Measurements from ENCODE around the gene PYHIN1.

The PYHIN1 gene

GRCh38 chr1:158931055-158931737 lies at the start of gene PYHIN1:
PYHIN1 (plus strand) TSS chr1:158931552; CDS start chr1:158936911, 5,359 bp downstream.
- peak; percentile 33 for DNase-seq

GRCh38 chr1:158893654-158894053 lies 37.7 kb upstream of the PYHIN1 start:
- no peak for DNase-seq

GRCh38 chr1:158898722-158899121 lies 32.6 kb upstream of the PYHIN1 start:
- no peak for DNase-seq

- DNase-seq, result no peak
Measured at GRCh38 chr1:158901623-158902022, 29.7 kb upstream of the PYHIN1 start.

GRCh38 chr1:158916085-158916484 lies 15.3 kb upstream of the PYHIN1 start:
- no peak for DNase-seq

- no peak for DNase-seq
Measured at GRCh38 chr1:158924677-158925076, 6.7 kb upstream of the PYHIN1 start.

- no peak for DNase-seq
Measured at GRCh38 chr1:158930504-158930903, 848 bp upstream of the PYHIN1 start.

GRCh38 chr1:158932171-158932570 lies 819 bp downstream of the PYHIN1 start:
- DNase-seq, result no peak

- no peak for DNase-seq
Measured at GRCh38 chr1:158933621-158934020, 2.3 kb downstream of the PYHIN1 start.

- DNase-seq, result no peak
Measured at GRCh38 chr1:158939180-158939579, 7.8 kb downstream of the PYHIN1 start.

- DNase-seq, result no peak
Measured at GRCh38 chr1:158941317-158941716, 10.0 kb downstream of the PYHIN1 start.

GRCh38 chr1:158942490-158942889 lies 11.1 kb downstream of the PYHIN1 start:
- no peak for DNase-seq

GRCh38 chr1:158943059-158943458 lies 11.7 kb downstream of the PYHIN1 start:
- DNase-seq, result no peak

GRCh38 chr1:158945061-158945460 lies 13.7 kb downstream of the PYHIN1 start:
- DNase-seq, result peak; percentile 23

GRCh38 chr1:158946785-158947184 lies 15.4 kb downstream of the PYHIN1 start:
- no peak for DNase-seq

GRCh38 chr1:158951956-158952355 lies 20.6 kb downstream of the PYHIN1 start:
- DNase-seq, result peak; percentile 7

GRCh38 chr1:158952416-158952815 lies 21.1 kb downstream of the PYHIN1 start:
- peak; percentile 41 for DNase-seq

GRCh38 chr1:158961178-158961577 lies 29.8 kb downstream of the PYHIN1 start:
- no peak for DNase-seq

GRCh38 chr1:158962983-158963382 lies 31.6 kb downstream of the PYHIN1 start:
- no peak for DNase-seq

GRCh38 chr1:158969166-158969565 lies 37.8 kb downstream of the PYHIN1 start:
- DNase-seq, result no peak

GRCh38 chr1:158969855-158970254 lies 38.5 kb downstream of the PYHIN1 start:
- DNase-seq, result no peak

GRCh38 chr1:158972841-158973240 lies 41.5 kb downstream of the PYHIN1 start:
- peak; percentile 68 for DNase-seq

GRCh38 chr1:158976219-158976618 lies 44.9 kb downstream of the PYHIN1 start:
- no peak for DNase-seq

- DNase-seq, result no peak
Measured at GRCh38 chr1:158978730-158979129, 47.4 kb downstream of the PYHIN1 start.

- no peak for DNase-seq
Measured at GRCh38 chr1:158979229-158979628, 47.9 kb downstream of the PYHIN1 start.

All from hematopoietic multipotent progenitor cell treated with erythropoietin and hydrocortisone succinate and interleukin-3 and kit ligand, for 4 days (in vitro differentiated cells).